ENCODE results near the gene IGFBP5.

- TF ChIP-seq CTCF (IDR thresholded peaks at IDR 0.05) (no peak), TAF1 (IDR thresholded peaks at IDR 0.05; ENCODE audit: borderline replicate concordance, low read depth, low read length) (no peak), RAD21 (IDR thresholded peaks at IDR 0.05; ENCODE audit: low read length) (no peak), EZH2phosphoT487 (IDR thresholded peaks at IDR 0.05; ENCODE audit: borderline replicate concordance, low read depth) (no peak)
Measured at GRCh38 chr2:216693414-216694080, 1.8 kb downstream of the IGFBP5 start.
